Endothelial cell of umbilical vein (primary cell): ENCODE data around the gene NEK8. TPM values are rescaled to one million over a fixed set of nuclear protein-coding genes. Genes with fewer than 3 reads are reported as not detected.
A peak's percentile ranks its signal among the peaks of the same experiment; 100 is the strongest.

ENCODE experiments used
- BruUV-seq: library from RNA; stranded (reverse); fragments of 400-500 nt; replicated peaks from 2 replicates; lab custom pipeline; 2021; lab: Mats Ljungman, UMichigan
- CTCF ChIA-PET: fragments of 300-600, 350-600 bp; sonication (Branson Sonifier 250); formaldehyde crosslinking; loops from one replicate; lab custom pipeline; 2021; ENCODE audit warnings: antibody characterized with exemption, inconsistent platforms; lab: Charles Lee
- POLR2A ChIA-PET: fragments of 300-600, 350-600 bp; sonication (Branson Sonifier 250); formaldehyde crosslinking; loops from one replicate; lab custom pipeline; 2021; ENCODE audit warnings: antibody characterized with exemption, inconsistent platforms; lab: Charles Lee
- DNase-seq: peaks from one replicate; pipeline ENCODE4 v3.0.0-alpha.2; 2011; ENCODE audit warnings: low read depth, low spot score
- FAIRE-seq: peaks from 2 replicates; lab custom pipeline; 2011; peaks lifted over from hg19 to GRCh38; lab: Jason Lieb, UNC
- H2AFZ ChIP-seq: 2 replicates; pipeline ENCODE4 v1.6.0; 2012; ENCODE audit warnings: low read depth, low read length, control low read depth, inconsistent platforms
- H3K27ac ChIP-seq: 2 replicates; pipeline ENCODE4 v1.5.1; 2011; ENCODE audit warnings: low read depth, mild to moderate bottlenecking, control low read depth, low read length, moderate library complexity; ENCODE audit not compliant: insufficient read depth
- H3K27me3 ChIP-seq, 2 experiments: 2 replicates each; pipeline versions ENCODE4 v1.6.0 to v1.6.1; 2011; ENCODE audit warnings: low read length in 2 of 2, mixed read lengths in 1 of 2; ENCODE audit not compliant: control insufficient read depth in 2 of 2, insufficient read depth in 2 of 2
- H3K36me3 ChIP-seq, 2 experiments: 2 replicates in 1 of 2; 3 replicates in 1 of 2; pipeline ENCODE4 v1.5.1; 2011; ENCODE audit warnings: low read length in 2 of 2, mild to moderate bottlenecking in 1 of 2, moderate library complexity in 1 of 2; ENCODE audit not compliant: control insufficient read depth in 2 of 2, insufficient read depth in 2 of 2; ENCODE audit errors: extremely low read depth in 1 of 2
- H3K4me1 ChIP-seq: 3 replicates; pipeline ENCODE4 v1.5.1; 2011; ENCODE audit warnings: mild to moderate bottlenecking, low read length; ENCODE audit not compliant: control insufficient read depth, insufficient read depth; ENCODE audit errors: extremely low read depth
- H3K4me2 ChIP-seq: 2 replicates; pipeline ENCODE4 v1.6.1; 2011; ENCODE audit warnings: low read length, control low read depth, mixed read lengths; ENCODE audit not compliant: insufficient read depth
- H3K4me3 ChIP-seq, 3 experiments: fragments of 200-600 bp in 1 of 3; sonication (generic), shearing (Covaris generic) in 1 of 3; replicated peaks in 1 of 3; 2 replicates each; pipeline ENCODE4 v1.5.1; 2011 to 2016; ENCODE audit warnings: control low read depth in 3 of 3, low read length in 3 of 3, mild to moderate bottlenecking in 2 of 3, inconsistent platforms in 1 of 3, low read depth in 1 of 3, moderate library complexity in 1 of 3; ENCODE audit not compliant: insufficient read depth in 1 of 3
- H3K79me2 ChIP-seq: 2 replicates; pipeline ENCODE4 v1.6.0; 2012; ENCODE audit warnings: low read length, inconsistent platforms; ENCODE audit not compliant: control insufficient read depth, insufficient read depth
- H3K9ac ChIP-seq: replicated peaks from 2 replicates; pipeline ENCODE3; 2011; ENCODE audit warnings: low read length, control low read depth; ENCODE audit not compliant: insufficient read depth; ENCODE audit errors: extremely low read depth
- H3K9me1 ChIP-seq: replicated peaks from 3 replicates; pipeline ENCODE4 v1.6.0; 2011; ENCODE audit warnings: mild to moderate bottlenecking, low read length; ENCODE audit not compliant: control insufficient read depth, insufficient read depth; ENCODE audit errors: extremely low read depth
- H3K9me3 ChIP-seq: replicated peaks from 2 replicates; pipeline ENCODE4 v1.5.1; 2012; ENCODE audit warnings: low read length, inconsistent platforms; ENCODE audit not compliant: control insufficient read depth, insufficient read depth
- H4K20me1 ChIP-seq: replicated peaks from 2 replicates; pipeline ENCODE3; 2011; ENCODE audit warnings: mild to moderate bottlenecking, low read length; ENCODE audit not compliant: control insufficient read depth, insufficient read depth; ENCODE audit errors: extremely low read depth
- CTCF ChIP-seq, 2 donors: IDR thresholded peaks; 1 replicate in 1 of 2; 2 replicates in 1 of 2; pipeline ENCODE4 v1.5.1; 2011; ENCODE audit warnings: low read length in 2 of 2, mild to moderate bottlenecking in 2 of 2, moderate library complexity in 2 of 2, control low read depth in 1 of 2, inconsistent platforms in 1 of 2, low read depth in 1 of 2; ENCODE audit not compliant: insufficient read depth in 1 of 2; ENCODE audit errors: extremely low read depth in 1 of 2
- MAX ChIP-seq: IDR thresholded peaks from 2 replicates; pipeline ENCODE4 v1.6.1; 2011; ENCODE audit not compliant: insufficient read depth, insufficient read length
- MYC ChIP-seq: IDR thresholded peaks from one replicate; pipeline ENCODE4 v1.6.1; 2011; ENCODE audit warnings: mild to moderate bottlenecking, low read depth, low read length
- POLR2A ChIP-seq: IDR thresholded peaks from 2 replicates; pipeline ENCODE4 v1.6.1; 2012; ENCODE audit warnings: low read depth, mild to moderate bottlenecking, control low read depth, low read length
- dilution Hi-C: fragments of 300-500 bp; cut with MboI; formaldehyde crosslinking; loops from one replicate; pipeline ENCODE4 v1.15.0; 2019; ENCODE audit warnings: low sequenced_read_pairs; ENCODE audit not compliant: extremely low pct_ligation_motif_present
- intact Hi-C: fragments of 100-400 bp; cut with micrococcal nuclease; formaldehyde crosslinking; loops from one replicate; pipeline ENCODE4 v1.10.0; 2022
- polyA plus RNA-seq, 4 experiments: library from polyadenylated mRNA; depleted of rRNA in 3 of 4; stranded (reverse) in 3 of 4; unstranded in 1 of 4; fragments of >200 nt; gene quantifications; 2 replicates each; pipeline versions ENCODE4 v1.2.1 to v1.2.3, GENCODE V29; 2011 to 2012; ENCODE audit warnings: missing spikeins in 1 of 4
- total RNA-seq: library from RNA; stranded (reverse); gene quantifications from 2 replicates; pipeline ENCODE4 v1.2.3, GENCODE V29; 2021

NEK8 gene
- total and polyA plus RNA-seq, 2 donors (not counting 3 experiments of a cell fraction or from before 2014, with no cell fraction given) = 3.1 to 3.2 TPM

- no peaks in the 10 kb centered on the region for H4K20me1 ChIP-seq
- H3K9me1 ChIP-seq = no peaks in the 10 kb centered on the region
- peak overlapping the region; percentile 65 for H3K9ac ChIP-seq
- no peaks in the 10 kb centered on the region for H3K9me3 ChIP-seq
- H3K4me1 ChIP-seq = peaks cover 28% of the 10 kb centered on the region
- H2AFZ ChIP-seq = peak overlapping the region; percentile 69
- peak; percentile 7 for TF ChIP-seq POLR2A
- no peak for TF ChIP-seq MYC
- no peak for TF ChIP-seq MAX
- no peak for TF ChIP-seq CTCF (IDR thresholded peaks at IDR 0.05; ENCODE audit: extremely low read depth in 1 of 2, insufficient read depth in 1 of 2, low read depth in 1 of 2, low read length in 2 of 2)
- peak overlapping the region; percentile 72 for H3K4me2 ChIP-seq
- FAIRE-seq (no peak), DNase-seq (peak; percentile 30)
- no peaks in the 10 kb centered on the region for H3K27me3 ChIP-seq
- H3K4me3 ChIP-seq = peak overlapping the region; percentile 19 to 60 (median 44)
- intact Hi-C loops = loop anchor here (5.0 kb wide), 2 partner anchors 70 to 95 kb away; partner anchors contain the start of gene BLTP2
- peak overlapping the region; percentile 76 for H3K27ac ChIP-seq
- BruUV-seq = TSS peak; percentile 25
- peaks cover 27% of the 10 kb centered on the region for H3K79me2 ChIP-seq
- H3K36me3 ChIP-seq = peaks cover 3 to 11% of the 10 kb centered on the region in 2 experiments
- dilution Hi-C loops = no loop called here
- ChIA-PET CTCF (no interaction called here), POLR2A (no interaction called here)
These were observed 11.6 kb upstream of the NEK8 start for GRCh38 chr17:28716740-28717577.
